Erythroblast (primary cell): ENCODE data around the gene TSPAN8.

Experiments used
- GATA1 ChIP-seq: IDR thresholded peaks from 2 replicates; pipeline ENCODE4 v1.6.1; 2011; ENCODE audit warnings: low read depth, mild to moderate bottlenecking, control low read depth, low read length, moderate library complexity
- POLR2A ChIP-seq: IDR thresholded peaks from 2 replicates; pipeline ENCODE4 v1.6.1; 2011; ENCODE audit warnings: mild to moderate bottlenecking, low read length

DNA sequence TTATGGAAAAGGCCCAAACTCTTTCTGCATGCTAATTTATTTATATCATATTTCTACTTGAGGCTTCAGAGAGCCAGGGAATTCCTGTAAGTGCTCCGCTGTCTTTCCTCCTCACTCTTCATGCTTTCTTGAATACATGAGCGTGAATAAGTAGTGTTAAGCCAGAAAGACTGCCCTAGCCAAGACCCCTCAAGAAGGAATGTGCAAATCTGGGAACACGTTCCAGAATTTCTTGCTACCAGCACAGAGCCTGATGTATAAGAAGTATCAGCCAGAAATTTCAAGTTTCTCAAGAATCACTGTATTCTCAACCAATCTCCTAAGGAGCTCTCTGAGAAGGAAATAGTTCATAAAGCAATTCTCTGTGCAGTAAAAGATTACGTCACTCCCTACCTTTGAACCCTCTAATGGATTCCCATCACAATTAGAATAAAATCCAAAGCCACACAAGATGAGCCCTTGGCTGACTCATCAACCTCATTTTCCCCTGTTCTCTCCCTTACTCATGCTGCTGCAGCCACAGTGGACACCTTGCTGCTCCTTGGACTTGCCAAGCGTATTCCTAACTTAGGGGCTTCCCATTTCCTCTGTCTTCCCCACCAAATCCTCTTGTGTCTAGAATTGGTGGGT, 6.9 kb upstream of the TSPAN8 start:
- TF ChIP-seq POLR2A (no peak), GATA1 (no peak)
